Suppressor macrophage (primary cell): ENCODE data around the gene PPP3CA.

ENCODE experiments used
- DNase-seq, 4 experiments: peaks; one replicate each; pipeline ENCODE4 v3.0.0-alpha.2; 2020 to 2022

Gene PPP3CA

GRCh38 chr4:101287324-101287723 lies 60.0 kb downstream of the PPP3CA start:
- DNase-seq, result peak in 1 of 4 experiments; percentile 13

DNA sequence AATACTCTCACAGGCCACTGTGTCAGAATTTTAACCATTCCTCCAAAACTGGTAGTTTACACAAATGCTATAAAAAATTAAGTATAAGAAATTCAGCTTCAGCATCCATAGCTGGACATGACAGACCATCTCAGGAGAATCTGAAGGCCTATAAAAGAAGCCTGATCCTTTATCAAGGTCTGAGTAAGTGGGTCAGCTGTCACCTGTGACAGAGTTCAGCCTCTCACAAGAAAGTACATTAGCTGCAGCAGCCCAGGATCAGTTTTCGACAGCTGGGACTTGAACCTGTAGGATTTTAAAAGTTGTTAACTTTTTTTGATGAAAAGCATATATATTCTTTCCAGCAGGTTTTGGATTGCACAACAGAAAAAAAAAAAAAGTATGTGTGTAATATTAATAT lies 60.7 kb downstream of the PPP3CA start:
- DNase-seq, result no peak

DNA sequence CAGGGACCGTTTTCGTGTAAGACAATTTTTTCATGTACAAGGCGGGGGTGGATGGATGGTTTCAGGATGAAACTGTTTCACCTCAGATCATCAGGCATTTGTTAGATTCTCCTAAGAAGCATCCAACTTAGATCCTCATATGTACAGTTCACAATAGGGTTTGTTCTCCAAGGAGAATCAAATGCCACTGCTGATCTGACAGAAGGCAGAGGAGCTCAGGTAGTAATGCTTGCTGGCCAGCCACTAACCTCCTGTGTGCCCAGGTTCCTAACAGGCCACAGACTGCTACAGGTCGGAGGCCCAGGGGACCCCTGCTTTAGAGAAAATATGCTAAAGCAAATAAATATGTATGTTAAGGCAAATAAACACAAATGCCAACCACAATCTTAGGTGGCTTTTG lies 61.3 kb downstream of the PPP3CA start:
- no peak for DNase-seq

- peak in 2 of 4 experiments; percentile 25 to 54 for DNase-seq
Observed at GRCh38 chr4:101284546-101284945, 62.8 kb downstream of the PPP3CA start.

- DNase-seq, result peak; percentile 15 to 59 (median 55)
Observed at GRCh38 chr4:101283434-101283833, 63.9 kb downstream of the PPP3CA start.

GRCh38 chr4:101282076-101282844 lies 65.1 kb downstream of the PPP3CA start:
- peak; percentile 60 to 74 (median 71) for DNase-seq

DNA sequence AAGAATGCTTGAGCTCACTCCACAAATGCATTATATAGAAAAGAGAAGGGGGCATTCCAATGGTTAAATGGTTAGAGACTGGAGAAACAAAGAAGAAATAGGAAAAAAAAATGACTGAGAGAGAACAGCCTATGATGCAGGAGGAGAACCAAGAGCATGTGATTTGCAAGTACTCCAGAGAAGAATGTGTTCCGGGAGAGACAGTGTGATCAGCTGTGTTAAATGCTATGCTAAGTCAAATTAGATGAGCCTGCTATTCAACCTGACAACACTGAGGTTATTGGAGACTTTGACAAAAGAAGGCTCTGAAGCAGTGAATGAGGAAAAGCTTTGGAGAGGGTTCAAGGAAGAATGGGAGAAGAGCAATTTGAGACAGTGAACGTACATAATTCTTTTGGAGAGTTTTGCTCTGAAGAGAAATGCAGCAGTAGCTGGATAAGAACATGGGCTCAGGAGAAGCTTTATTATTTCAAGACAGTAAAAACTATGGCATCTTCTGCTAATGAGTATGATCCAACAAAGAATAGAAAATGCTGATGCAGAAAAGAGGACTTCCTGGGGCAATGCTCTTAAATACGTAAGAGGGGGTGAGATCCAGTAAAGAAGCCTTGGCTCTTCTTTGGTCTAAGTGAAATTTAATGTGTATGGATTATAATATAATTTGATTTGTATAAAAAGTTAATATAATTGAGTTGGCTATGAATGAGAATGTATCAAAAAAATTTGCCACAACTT lies 66.3 kb downstream of the PPP3CA start:
- no peak for DNase-seq

GRCh38 chr4:101279377-101279871 lies 67.9 kb downstream of the PPP3CA start:
- DNase-seq, result peak; percentile 69 to 88 (median 78)

DNA sequence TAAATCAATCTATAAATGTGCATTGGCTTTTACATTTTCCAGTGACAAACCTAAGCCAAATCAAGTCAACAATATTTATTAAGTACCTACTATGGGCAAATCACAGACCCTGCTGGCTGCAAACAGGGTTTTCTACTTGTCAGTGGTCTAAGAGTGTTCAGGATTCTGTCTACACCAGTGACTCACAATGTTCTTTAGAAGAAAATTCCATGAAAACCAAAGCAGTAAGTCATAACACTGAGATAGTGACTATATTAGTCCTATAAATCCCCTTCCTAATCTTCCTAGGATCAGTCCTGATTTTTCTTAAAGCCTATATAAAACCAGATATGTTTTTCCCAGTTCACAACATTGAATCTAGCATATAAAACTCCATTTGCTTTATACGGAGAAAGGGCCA lies 69.7 kb downstream of the PPP3CA start:
- no peak for DNase-seq

GRCh38 chr4:101276661-101277060 lies 70.7 kb downstream of the PPP3CA start:
- no peak for DNase-seq

DNA sequence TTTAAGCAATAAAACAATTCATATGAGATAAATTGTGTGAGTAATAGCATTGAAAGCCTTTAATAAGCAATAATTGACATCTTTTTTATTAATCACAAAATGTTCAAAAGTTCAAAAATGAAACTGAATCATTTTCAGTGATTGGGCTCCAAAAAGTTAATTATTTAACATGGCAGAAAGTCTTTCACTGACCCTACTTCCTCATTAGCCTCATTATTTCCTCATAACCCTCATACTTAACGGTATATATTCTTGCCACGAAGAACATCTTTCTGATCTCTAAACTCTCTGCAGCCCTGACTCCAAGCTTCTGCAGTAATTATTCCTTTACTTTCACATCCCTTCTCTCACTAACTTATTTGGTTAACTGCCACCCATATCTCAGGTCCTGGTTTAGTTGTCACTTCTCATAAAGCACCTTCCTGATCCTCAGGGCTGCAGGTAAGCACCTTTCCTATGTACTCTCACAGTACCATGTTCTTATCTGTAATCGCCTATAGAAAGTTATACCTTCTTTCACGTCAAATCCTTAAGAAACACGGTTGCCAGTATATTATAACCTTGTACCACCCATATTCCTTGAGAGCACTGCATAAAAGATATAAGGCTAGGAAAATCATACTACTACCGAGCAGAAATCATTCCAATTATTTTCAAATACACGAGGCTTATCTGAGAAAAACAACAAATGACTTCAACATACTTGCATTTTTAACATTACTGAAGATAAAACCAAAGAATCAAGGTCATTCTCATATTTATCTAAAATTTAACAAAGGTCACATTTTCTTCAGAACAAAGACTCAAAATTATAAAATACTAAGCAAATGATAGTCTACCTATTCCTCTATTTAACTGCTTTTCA lies 72.2 kb downstream of the PPP3CA start:
- DNase-seq, result peak in 2 of 4 experiments; percentile 42 to 48

- DNase-seq, result no peak
Observed at GRCh38 chr4:101271516-101271915, 75.8 kb downstream of the PPP3CA start.

DNA sequence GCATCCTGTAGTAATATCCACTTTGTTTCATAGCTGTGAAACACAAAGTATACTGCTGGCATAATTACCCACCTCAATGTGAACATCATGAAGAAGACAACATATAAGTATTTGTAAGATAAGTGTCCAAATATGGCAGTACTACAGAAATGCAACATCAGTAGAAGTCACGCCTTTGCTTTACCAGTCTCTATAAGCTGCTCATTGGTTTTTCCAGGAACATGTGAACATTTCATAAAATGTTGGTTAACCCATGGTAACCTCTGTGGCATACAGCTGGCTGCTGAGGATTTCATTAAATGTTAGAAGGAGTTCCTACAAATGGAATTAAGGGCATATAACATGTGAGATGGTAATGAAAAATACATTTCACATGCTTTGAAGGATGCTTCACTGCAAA lies 77.6 kb downstream of the PPP3CA start:
- DNase-seq, result no peak

DNA sequence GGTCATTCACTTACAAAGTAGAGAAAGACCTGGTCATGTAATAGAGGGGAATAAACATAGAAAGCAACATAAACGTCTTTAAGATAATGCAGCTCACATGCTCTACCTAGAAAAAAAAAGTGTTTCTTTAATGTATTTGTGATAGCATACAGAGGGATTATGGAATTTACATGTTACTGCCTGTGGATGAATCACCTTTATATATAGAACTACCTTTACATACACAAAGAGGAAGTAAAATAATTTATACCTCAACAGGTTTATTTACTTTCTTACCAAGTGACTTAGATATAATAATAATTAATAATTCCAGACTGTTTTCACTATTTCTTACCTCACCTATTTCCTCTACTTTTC lies 81.5 kb downstream of the PPP3CA start:
- DNase-seq, result no peak

DNA sequence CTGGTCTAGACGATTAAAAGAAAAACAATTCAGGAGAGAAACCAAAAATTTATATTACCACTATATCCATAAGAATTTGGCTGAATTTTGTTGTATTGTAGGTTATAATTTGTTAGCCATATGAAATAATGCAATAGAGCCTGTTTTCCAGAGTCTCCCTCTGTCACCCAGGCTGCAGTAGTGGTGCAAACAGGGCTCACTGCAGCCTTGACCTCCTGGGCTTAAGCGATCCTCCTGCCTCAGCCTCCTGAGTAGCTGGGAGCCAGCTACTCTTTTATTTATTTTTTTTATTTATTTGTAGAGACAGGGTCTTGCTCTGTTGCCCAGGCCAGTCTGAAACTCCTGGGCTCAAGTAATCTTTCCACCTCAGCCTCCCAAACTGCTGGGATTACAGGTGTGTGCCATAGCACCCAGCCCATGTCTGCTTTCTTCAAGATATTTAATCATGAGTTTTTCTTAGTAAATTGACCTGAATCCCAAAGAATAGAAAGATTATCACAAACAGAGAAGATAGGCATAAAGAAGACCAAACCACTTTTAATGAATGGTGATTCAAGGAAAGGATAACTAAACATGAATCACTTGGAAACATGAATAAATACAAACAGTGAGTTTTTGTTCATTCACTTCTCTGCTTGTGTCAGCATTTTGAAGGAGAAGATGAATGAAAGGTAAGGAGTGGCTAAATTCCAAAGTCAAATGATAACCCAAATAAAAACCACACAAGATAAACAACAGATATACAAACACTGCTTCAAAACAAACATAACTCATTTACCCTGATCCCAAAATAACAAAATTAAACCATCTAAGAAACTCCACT lies 82.1 kb downstream of the PPP3CA start:
- DNase-seq, result no peak

GRCh38 chr4:101264512-101264911 lies 82.8 kb downstream of the PPP3CA start:
- DNase-seq, result no peak

- DNase-seq, result no peak
Observed at GRCh38 chr4:101262683-101263082, 84.6 kb downstream of the PPP3CA start.

- DNase-seq, result no peak
Observed at GRCh38 chr4:101259876-101260275, 87.5 kb downstream of the PPP3CA start.

- peak; percentile 28 to 59 (median 44) for DNase-seq
Observed at GRCh38 chr4:101258883-101259282, 88.4 kb downstream of the PPP3CA start.

- DNase-seq, result no peak
Observed at GRCh38 chr4:101256222-101256621, 91.1 kb downstream of the PPP3CA start.

- DNase-seq, result peak in 2 of 4 experiments; percentile 35 to 38
Observed at GRCh38 chr4:101254776-101255175, 92.5 kb downstream of the PPP3CA start.

DNA sequence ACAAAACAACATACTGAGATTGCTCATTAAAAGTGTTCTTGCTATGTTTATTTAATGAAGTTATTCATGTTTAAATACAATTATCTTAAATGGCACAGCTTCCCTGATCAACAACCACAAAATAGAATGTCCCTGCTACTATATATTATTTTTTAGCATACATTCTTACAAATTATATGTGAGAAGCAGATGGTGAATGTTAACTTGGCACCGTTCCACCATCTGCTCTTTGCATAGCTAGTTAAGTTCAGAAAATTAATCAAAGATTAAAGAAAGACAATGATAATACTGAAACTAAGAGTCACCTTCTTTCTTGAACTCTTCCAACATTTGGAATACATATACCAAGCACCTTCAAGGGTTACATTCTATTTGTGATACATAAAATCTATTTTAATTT lies 94.2 kb downstream of the PPP3CA start:
- no peak for DNase-seq
